ENCODE measurements around the gene FAM120AOS.

FAM120AOS gene

DNA sequence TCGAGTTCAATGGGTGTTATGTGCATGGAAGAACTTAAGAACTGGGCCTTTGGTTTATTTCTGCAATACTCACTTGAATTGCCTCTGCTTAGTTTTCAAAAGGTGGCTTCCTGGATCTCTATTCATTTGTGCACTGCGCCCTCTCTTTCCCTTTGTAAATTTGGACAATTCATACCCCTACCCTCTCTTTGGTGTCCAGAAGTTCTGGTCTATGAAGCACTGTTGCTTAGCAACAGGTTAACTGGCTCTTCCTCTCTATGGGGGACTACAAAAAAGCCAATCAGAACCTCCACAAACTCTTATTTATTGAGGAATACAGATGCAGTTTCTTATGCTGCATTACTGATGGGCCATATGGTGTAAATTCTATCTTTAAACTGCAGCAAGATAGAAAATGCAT is 15.4 kb downstream of the FAM120AOS start:
- DNase-seq (ENCODE audit: low read depth), result no peak

DNA sequence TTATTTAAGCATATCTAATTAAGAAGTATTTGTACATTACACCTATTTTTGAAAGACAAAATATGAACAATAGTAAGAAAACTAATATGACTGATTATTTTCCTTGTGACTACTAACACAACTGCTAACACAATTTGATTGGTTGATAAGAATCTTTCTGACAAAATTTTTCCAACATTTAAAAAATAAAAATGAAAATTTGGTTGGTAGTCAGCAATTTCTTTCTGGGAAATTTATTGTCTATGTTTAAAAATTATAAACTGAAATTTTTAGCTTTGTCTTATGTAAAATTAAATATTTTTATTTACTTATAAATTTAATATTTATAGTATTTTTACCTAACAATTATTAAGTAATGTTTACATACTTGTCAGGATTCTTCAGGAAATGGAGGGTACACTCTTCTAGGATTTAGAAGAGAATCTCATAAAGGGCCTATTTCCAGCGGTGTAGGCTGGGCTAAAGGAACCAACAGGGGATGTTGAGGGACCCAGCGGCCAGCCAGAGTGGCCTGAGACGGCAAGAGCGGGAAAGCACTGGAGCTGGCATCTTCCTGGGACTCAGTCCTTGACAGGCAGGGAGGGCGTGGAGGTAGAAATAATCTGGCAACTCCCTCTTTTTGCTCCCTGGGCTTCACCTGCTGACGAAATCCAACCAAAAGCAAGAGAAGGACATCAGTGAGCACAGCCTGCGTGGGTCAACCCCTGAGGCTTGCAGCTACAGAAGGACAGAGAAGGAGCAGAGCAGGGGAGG is 16.6 kb downstream of the FAM120AOS start:
- no peak for DNase-seq (ENCODE audit: low read depth)

GRCh38 chr9:93436218-93436617 is 17.2 kb downstream of the FAM120AOS start:
- no peak for DNase-seq (ENCODE audit: low read depth)

DNA sequence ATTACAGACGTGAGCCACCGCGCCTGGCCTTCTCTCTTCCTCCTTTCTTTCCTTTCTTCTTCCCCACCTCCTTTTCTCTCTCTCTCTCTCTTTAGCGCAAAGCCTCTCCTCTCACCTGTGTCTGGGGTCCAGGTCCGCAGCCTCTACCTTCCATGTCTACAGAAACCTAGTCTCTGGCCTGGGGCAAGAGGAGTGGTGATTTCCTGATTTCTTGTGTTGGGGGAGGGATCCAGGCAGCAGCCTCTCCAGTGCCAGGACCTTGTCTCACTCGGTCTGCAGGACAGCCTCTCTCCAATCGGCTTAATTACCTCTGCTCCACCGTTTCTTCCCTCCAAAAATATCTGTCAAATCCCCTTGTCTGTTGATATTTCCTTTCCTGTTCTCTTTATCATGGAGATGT is 18.0 kb downstream of the FAM120AOS start:
- no peak for DNase-seq (ENCODE audit: low read depth)

DNA sequence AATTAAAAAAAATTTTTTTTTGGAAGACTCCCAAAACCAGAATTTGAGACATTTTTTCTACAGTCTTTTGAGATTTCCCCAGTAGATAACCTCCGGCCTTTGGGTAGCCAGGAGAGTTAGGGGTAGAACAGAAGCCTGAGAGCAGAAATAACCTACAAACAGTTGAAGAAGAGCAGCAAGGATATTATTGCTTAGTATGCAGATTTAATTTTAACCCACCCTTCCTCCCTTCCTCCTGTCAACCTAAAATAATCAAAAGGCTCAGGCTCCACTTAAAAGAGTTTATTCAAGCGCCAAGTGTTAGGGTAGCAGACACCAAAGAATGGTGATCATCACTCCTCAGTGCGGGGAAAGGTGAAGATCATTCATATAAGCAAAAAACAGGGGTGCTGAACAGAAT is 19.3 kb downstream of the FAM120AOS start:
- DNase-seq (ENCODE audit: low read depth), result no peak

DNA sequence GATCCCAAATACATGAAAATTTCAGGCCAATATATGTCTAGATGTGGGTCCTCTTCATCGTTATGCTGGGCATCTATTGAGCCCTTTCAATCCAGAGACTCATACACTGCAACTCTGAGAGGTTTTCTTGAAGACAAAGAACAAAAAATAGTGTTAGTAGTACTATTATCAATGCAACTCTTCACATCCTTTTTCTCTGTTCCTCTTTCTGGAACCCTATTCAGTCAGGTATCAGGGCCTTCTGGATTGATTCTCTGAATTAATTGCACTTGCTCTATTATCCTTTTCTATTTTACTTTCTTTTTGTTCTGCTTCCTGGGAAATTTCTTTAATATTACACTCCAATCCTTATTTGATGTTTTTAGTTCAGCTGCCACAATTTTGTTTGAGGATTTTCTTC is 20.4 kb downstream of the FAM120AOS start:
- DNase-seq (ENCODE audit: low read depth), result no peak

GRCh38 chr9:93431539-93432105 is 21.8 kb downstream of the FAM120AOS start:
- DNase-seq (ENCODE audit: low read depth), result no peak

GRCh38 chr9:93427655-93428379 is 25.6 kb downstream of the FAM120AOS start:
- no peak for DNase-seq (ENCODE audit: low read depth)

GRCh38 chr9:93422977-93423616 is 30.3 kb downstream of the FAM120AOS start:
- DNase-seq (ENCODE audit: low read depth), result no peak

- no peak for DNase-seq (ENCODE audit: low read depth)
These were observed 34.4 kb downstream of the FAM120AOS start for GRCh38 chr9:93419023-93419422.

DNA sequence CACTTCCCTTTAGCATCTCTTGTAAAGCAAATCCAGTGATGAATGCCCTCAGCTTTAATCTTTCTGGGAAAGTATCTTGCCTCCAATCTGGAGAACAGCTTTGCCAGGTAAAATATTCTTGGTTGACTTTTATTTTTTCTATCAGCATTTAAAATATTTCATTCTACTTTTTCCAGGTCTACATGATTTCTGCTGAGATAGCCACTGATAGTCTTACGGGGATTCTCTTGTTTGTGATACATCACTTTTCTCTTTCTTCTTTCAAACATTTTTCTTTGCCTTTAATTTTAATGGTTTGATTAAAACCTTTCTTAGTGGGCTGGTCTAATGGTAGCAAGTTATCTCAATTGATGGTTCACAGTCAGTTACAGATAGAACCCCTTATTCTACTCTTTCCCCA is 35.8 kb downstream of the FAM120AOS start:
- DNase-seq (ENCODE audit: low read depth), result no peak

DNA sequence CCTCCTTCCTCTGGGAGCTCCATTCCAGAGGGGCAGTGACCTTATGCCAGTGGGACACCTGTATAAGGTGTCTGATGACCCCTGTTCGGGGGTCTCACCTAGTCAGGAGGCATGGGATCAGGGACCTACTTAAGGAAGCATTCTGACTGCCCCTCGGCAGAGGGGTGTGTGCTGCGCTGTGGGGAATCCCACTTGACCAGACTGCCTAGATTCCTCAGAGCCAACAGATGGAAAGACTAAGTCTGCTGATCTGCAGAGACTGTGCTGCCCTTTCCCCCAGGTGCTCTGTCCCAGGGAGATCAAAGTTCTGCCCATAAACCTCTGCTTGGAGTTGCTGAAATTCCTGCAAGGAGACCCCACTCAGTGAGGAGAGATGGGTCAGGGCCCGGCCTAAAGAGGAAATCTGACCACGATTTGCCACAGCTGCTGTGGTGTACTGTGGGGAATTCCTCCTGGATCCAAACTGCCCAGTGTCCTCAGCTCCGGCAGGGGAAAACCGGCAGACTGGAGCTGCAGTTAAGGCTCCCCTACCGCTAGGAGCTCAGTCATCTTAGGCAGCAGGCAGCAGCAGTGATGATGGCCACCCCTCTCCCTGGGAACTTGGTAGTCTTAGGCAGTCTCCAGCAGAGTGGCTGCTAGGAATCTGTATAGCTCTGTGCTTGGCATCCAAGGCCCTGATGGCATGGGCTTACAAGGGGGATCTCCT is 36.7 kb downstream of the FAM120AOS start:
- no peak for DNase-seq (ENCODE audit: low read depth)

DNA sequence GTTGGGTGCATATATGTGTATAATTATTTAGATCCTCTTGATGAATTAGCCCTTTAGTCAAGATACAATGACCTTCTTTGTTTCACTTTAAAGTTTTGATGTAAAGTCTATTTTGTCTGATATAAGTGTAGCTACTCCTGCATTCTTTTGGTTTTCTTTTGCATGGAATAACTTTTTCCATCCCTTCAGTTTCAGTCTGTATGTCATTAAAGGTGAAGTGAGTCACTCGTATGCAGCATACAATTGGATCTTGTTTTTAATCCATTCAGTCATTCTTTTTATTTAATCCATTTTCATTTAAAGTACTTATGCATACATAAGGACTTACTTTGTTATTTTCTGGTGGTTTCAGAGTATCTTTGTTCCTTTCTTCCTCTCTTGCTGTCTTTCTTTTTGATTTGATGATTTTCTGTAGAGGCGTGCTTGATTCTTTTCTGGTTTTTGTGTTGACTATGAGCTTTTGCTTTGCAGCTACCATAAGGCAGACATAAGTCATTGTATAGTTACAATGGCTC is 38.1 kb downstream of the FAM120AOS start:
- DNase-seq (ENCODE audit: low read depth), result no peak

- DNase-seq (ENCODE audit: low read depth), result no peak
These were observed 39.9 kb downstream of the FAM120AOS start for GRCh38 chr9:93413530-93413929.

GRCh38 chr9:93406371-93406770 is 47.0 kb downstream of the FAM120AOS start:
- no peak for DNase-seq (ENCODE audit: low read depth)

DNA sequence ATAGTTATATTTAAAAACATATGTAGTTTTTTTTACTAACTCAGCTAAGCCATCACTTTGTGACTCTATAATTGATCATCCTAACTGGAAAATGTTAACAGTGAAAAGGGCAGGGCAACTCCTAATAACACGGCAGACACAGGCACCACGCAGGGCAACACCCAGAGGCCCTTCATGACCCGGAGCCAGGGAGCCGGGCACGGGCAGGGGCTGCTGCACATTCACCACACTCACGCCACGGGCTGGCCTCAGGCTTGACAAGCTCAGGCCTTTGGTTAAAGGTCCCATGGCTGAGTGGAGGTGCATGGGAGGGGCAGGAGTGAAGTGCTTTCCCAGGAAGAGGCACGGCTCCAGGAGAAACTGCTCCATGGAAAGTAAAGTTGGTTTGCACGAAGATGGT is 54.9 kb downstream of the FAM120AOS start:
- DNase-seq (ENCODE audit: low read depth), result no peak

- no peak for DNase-seq (ENCODE audit: low read depth)
These were observed 55.6 kb downstream of the FAM120AOS start for GRCh38 chr9:93397661-93398373.
